Kasumi-1 (cell line): ENCODE measurements around the gene TIGD4.

Source experiments
- DNase-seq, 2 experiments: peaks; one replicate each; lab custom pipeline; 2025; lab: John Stamatoyannopoulos, UW

Gene TIGD4

DNA sequence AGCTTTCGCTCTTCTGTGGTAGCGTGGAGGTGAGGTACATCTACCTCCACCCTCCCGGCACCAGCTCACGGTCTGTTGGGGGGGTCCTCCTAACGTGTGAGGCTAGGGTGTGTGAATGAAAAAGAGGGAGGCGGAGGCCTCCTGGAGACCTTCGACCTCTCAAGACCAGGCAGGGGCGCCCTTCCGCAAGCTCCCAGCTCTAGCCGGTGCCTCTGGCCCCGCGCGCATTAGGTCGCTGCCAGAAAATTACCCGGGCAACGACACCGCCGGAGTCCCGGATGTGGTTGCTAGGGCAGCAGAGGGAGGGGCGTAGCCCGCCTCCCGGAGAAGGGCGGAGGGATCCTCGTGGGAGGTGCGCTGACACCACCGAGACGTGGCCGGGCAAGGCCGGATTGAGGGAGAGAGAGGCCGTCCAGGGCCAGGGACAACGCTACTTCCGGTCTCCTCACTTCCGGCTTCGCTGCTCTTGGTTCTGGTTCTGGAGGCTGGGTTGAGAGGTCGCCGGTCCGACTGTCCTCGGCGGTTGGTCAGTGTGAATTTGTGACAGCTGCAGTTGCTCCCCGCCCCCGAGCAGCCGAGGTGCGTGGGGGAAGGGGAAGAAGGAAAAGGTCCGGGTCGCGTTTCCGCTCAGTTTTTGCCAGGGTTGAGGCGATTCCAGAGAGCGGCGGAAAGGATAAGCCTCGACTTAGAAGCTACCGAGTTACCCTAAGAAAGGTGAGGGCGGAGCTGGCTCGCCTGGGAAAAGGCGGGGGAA, at the start of gene TIGD4, which contains the start of gene ARFIP1:
TIGD4 (minus strand) TSS at position 218 of the 754 bp plus-strand sequence. CDS start 8,726 bp downstream, outside the sequence.
ARFIP1 (plus strand) TSS at position 442 of the 754 bp plus-strand sequence. CDS start 49,680 bp downstream, outside the sequence.
- DNase-seq, result peak; percentile 90

DNA sequence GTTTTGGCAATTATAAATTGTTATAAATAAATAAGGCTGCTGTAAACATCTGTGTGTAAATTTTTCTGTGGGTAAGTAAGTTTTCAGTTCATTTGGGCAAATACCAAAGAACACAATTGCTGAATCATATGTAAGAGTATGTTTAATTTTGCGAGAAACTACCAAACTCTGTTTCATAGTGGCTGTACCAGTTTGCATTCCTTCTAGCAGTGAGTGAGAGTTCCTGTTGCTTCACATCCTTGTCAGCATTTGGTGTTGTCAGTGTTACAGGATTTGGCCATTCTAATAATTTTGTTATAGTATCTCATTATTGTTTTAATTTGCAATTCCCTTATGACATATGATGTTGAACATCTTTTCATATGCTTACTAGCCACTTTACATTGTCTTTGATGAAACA, 48.6 kb upstream of the TIGD4 start:
- no peak for DNase-seq

DNA sequence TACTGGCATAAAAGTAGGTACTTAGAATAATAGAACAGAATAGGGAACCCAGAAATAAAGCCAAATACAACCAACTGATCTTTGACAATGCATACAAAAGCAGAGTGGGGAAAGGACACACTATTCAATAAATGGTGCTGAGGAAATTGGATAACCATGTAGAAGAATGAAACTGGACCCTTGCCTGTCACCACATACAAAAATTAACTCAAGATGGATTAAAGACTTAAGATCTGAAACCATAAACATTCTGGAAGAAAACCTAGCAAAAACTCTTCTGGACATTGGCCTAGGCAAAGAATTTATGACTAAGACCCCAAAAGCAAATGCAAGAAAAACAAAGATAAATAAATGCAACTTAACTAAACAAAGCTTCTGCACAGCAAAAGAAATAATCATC, 45.8 kb upstream of the TIGD4 start:
- DNase-seq, result no peak

DNA sequence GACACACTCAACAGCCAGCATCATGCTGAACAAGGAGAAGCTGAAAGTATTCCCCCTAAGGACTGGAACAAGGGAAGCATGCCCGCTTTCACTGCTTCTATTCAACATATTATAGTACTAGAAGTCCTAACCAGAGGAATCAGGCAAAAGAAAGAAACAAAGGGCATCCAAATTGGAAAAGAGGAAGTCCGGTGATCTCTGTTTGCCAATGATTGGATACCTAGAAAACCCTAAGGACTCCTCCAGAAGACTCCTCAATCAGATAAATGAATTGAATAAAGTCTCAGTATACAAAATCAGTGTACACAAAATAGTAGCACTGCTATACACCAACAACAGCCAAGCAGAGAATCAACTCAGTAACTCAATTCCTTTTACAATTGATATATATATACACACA, 45.0 kb upstream of the TIGD4 start:
- no peak for DNase-seq

DNA sequence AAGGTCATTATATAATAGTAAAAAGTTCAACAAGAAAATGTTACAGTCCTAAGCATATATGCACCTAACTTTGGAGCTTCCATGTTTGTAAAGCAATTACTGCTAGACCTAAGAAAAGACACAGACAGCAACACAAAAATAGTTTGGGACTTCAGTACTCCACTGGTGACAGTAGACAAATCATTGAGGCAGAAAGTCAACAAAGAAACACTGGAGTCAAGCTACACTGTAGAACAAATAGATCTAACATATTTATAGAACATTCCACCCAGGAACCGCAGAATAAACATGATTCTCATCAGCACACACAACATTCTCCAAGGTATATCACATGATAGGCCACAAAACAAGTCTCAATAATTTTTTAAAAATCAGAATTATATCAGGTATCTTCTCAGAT, 42.8 kb upstream of the TIGD4 start:
- no peak for DNase-seq

DNA sequence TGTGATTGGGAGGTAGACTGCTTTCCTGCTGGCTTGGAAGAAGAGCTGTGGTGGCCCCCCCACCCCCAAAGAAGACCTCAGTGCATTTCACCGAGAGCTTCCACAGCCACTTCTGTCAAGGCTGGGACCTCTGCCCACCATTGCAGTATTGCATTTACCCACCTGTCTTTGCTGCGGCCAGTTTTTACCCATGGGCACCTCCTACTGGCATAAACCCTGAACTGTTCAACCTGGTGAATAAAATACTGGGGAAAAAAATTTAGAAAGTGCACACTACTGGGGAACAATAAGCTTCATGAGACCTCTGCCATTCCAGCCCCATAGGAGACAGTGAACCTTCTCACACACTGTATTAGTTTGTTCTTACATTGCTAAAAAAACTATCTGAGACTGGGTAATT, 40.5 kb upstream of the TIGD4 start:
- DNase-seq, result no peak

DNA sequence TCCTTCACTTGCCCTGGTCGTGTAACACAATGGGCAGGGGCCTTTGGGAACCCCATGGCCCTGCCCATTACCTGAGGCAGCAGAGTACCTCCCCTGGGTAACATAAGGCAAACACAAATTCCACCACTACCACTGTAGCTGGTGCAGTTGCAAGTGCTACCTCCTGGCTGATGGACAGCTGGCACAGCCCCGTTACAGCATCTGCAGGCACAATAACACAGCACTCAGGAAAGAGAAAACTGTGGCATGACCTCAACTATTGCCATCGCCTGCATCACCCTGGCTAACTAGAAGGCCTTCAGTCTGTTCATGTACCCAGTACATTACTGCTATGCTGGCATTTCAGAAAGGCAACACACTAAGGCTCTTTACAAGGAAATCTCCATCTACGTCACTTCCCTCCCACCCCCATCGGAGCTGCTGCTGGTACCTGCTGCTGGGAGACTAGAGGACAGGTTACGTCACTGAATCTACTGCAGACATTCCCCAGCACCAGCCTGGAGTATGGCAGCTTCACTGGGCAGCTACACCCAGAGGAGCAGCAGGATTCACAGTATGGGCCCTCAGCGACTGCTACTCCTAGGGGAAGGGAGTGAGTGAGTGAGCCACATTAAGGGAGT, 39.6 kb upstream of the TIGD4 start:
- DNase-seq, result no peak

DNA sequence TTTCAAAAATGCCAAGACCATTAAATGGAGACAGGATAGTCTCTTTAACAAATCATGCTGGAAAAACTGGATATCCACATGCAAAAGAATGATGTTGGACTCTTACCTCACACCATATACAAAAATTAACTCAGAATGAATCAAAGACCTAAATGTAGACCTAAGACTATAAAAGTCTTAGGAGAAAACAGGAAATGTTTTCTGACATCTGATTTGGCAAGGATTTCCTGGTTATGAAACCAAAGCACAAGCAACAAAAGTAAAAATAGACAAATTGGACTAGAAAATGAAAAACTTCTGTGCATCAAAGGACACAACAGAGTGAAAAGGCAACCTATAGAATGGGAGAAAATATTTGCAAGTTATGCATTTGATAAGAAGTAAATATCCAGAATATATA, 37.8 kb upstream of the TIGD4 start:
- peak; percentile 5 to 10 for DNase-seq

DNA sequence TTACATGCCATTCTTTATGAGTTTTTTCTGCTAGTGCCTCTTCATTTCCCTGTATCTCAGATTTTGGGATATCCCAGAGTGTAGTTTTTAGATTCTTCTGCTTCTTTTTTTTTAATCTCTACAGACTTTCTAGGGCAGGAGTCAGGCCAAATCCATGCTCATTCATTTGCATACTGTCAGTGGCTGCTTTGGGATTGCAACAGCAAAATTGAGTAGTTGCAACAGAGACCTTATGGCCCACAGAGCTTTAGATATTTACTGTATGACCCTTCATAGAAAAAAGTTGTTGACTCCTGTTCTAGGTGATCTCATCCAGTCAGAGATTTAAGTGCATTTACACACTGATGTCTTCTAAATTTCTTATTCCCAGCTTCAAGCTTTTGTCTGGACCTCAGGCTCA, 35.5 kb upstream of the TIGD4 start:
- no peak for DNase-seq

DNA sequence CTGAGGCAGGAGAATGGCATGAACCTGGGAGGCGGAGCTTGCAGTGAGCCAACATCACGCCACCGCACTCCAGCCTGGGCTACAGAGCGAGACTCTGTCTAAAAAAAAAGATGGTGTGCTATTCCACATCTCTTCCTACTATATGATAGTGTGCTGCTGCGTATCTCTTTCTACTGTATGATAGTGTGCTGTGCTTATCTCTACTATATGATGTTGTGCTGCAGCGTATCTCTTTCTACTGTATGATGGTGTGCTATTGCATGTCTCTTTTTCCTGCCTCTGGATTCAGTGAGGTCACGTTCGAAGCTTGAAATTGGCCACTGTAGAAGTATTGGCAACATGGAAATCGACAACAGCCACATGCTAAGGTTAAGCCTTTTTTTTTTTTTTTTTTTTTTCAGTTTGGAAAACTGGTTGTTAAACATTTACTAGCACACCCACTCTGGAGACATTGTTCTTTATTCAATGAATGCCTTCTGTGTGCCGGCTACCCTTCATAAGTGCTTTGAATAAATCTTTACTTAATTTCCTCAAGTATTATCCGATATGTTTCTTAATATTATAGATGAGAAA, 31.3 kb upstream of the TIGD4 start:
- DNase-seq, result no peak

DNA sequence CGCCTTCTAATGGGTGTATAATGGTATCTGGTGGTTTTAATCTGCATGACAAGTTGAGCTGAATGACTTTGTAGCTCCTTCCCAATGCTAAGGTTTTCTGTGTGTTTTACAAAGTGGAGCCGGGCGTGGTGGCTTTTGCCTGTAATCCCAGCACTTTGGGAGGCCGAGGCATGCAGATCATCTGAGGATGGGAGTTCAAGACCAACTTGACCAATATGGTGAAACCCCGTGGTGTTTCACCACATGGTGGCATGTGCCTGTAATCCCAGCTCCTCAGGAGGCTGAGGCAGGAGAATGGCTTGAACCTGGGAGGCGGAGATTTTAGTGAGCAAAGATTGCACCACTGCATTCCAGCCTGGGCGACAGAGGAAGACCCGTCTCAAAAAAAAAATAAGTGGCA, 29.1 kb upstream of the TIGD4 start:
- DNase-seq, result no peak

DNA sequence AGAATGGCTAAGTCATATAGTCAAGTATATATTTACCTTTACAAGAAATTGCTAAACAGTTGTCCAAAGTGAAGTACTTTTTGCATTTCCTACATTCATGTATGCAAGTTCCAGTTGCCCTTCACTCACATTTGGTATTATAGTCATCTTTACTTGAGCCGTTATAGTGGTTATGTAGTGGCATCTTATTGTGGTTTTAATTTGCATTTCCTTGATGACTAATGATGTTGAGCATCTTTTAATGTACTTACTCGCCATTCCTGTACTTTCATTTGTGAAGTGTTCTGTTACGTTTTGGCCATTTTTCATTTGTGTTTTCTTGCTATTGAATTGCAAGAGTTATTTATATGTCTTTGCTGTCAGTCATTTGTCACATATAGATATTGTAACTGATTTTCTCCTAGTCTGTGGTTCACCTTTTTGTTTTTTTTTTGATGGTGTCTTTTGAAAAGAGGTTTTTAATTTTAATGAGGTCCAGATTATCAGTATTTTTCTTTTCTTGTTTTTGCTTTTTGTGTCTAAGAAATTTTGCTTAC, 27.8 kb upstream of the TIGD4 start:
- no peak for DNase-seq

DNA sequence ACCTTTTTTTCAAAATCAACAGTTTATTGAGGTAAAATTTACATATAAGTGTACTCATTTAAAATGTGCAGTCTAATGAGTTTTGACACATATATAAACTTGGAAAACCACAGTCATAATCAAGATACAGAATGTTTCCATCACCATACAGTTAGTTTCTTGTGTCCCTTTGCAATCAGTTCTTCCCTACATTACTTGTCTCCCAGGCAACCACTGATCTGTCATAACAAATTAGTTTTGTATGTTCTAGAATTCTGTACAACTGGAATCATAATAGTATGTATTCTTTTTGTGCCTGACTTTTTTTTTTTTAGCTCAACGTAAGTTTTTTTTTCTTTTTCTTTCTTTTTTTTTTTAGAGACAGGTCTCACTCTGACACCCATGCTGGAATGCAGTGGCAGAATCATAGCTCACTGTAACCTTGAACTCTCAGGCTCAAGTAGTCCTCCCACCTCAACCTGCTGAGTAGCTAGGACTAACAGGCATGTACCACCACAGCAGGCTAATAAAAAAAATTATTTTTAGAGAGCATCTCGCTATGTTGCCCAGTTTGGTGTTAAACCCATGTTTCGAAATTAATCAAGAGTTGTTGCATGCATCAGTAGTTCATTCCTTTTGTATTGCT, 27.1 kb upstream of the TIGD4 start:
- no peak for DNase-seq

DNA sequence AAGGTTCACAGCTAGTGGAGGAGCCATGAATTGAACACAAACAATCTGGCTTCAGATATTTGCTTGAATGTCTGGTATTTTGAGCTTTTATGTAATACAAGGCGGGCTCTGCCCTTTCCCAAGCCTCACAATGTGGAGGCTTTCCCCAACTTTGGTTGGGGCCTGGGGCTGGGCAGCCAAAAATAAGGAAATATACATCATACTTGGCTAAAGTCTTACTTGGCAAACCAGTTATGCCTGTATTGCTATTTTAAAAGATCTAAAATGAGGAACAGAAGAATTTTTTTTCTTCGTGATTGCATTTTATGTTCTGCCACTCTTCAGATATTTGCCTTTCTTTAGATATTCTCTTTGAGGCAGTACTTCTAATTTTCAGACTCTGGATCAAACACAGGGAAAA, 26.3 kb upstream of the TIGD4 start:
- no peak for DNase-seq

DNA sequence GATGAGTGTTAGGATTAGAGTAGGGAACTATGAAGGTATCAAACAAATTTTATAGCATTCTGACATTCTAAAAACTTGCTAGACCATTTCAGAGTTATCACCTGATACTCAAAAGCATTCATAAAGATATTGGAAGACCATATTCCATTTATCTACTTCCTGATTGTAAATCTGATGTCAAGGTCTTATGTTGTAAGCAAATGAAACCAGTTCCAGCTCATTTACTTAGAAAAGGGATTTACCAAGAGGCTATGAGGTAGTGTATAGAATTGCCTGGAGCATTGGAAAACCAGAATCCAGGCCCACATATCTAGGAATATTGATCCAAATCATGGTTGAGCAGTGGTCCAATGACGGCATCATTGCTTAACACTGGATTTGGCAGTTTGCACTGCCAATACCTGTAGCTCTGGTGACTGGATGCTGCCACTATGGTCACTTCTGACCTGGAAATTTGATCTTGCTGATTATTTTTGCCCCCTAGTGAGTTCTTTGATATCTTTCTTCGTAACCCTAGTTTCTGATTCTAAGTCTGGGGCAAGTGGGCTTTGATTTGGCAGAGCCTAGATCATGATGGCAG, 25.6 kb upstream of the TIGD4 start:
- no peak for DNase-seq

DNA sequence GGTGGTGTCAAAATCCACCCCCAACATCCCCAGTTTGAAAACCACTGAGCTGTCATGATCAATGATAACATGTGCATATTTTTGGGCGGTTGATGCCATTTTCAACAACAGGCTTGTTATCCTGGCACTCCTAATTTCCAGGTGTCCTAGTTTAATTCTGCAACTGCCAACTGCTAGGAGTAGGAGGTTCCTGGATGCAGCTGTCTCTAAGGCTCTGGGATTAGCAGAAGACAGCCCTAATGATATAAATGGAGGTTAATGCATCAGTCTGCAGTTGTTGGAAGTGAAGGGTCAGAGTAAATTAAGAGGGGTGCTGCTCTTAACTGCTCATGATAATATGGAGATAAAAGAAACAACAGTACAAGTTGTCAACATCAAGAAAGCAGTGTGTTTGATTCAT, 24.0 kb upstream of the TIGD4 start:
- DNase-seq, result no peak

DNA sequence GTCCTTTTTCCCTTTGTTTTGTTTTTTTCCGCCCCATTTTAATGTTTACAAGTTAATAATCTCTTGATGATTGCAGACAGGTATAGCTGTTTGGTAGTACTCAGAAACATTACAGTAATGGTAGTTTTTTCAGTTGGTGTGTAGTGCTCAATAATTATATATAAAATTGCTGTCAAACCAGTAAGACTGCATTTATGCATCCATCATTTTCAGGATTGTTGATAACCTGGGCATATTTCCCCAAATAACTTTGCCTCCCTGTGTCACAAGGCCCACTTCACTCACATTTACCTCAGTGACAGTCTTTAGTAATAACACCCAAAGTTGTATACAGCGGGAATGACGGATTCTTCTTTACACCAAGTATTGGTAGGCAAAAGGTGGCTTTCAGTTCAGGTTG, 16.4 kb upstream of the TIGD4 start:
- no peak for DNase-seq

DNA sequence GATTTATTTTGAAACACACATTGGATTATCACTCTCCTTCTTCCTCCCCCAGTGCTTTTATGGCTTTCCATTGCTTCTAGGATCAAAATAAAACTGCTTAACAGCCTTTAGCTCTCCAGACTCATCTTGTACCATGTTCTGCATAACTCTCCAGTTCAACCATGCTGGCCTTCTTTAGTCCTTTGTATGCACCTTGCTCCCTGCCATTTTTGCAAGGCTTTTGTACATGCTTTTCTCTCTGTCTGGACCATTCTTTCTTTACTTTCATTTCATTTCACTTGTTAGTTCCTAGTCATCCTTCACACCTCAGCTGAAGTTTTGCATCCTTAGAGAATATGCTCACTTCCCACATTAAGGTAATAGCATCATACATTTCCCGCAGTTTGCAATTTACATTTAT, 7.1 kb upstream of the TIGD4 start:
- DNase-seq, result no peak

DNA sequence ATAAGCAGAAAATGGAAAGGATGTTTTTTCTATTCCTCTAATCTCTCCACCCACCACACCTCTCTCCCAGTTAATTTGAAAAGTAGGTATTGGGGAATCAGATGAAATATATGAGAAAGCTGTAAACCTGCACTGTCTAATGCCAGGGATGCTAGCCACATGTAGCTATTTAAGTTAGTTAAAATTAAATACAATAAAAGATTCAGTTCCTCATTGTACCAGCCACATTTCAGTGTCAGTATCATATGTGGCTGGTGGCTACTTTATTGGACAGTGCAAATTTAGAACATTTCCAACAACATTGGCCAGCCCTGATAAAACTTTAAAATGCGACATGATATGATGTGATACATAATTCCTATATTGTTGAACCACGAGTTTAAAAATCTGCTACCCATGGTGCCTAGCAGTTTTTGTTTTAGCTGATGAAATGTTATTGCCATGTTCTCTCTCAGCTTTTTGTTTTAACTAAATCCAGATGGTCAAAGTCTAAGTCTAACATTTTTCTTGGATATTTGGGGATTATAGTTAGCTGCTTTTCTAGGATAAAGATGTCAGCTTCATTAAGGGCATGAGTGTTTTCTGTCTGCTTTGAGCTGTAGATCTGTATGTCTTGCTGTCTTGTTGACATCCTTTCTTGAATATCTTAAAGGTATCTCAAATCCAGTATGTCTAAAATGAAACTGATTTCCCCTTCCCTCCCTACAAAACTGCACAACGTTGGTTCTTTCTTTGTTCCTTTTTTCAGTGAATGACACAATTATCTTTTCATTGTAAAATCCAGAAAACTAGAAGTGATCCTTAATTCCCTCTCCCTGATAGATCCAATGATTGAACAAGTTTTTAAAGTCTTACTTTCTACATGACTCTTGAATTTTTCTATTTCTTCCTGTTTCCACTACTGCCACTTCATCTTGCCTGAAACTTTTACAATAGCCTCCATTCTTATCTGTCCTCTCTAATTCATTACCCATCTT, 6.4 kb upstream of the TIGD4 start:
- DNase-seq, result no peak

DNA sequence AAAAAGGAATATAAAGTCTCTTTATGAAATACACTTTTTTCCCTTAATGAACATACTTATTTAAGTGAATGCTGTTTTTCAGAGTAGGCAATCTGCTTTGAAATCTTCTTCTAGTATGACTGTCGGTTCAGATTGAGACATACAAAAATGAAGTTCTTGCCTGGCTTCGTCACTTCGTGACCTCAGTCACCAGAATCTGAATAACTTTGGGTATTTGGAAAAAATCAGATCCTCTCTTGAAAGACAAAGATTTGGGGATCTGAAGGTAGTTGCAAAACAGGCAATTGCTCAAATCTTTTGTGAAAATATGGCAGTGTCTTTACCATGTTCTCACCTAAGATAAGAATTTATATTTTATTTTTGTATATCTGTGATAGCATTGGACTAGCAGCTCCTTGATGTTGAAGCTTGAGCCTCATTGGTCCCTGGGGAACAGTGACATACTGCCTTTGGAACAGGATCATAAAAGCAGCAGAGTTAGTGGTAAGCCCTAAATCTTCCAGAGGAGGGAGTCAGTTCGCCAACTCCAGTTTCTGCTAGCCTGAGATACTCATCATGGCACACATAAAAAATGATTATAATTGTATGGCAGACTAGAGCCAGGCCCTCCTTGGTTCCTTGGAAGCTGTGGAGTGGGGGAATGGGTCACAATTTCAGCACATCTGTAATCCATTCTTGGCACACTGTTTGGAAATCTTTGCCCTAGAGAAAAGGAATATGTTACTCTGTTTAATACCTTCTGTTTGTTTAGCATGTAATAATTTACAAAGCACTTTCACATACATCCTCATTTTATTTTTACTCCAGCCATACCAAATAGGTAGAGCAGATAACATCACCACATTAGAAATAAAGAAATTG, 5.2 kb upstream of the TIGD4 start:
- DNase-seq, result peak; percentile 61 to 62
